GM18519 (cell line): ENCODE results near the gene RPE65.
"Not testable (repeated sequence)": the region's sequence is repeated elsewhere in the genome, so short reads cannot be mapped to it uniquely, and the experiment has no call there.

Source experiments
- ATAC-seq: cut with Tn5 transposase; IDR thresholded peaks from one replicate; pipeline ENCODE4 v1.9.1; 2021; ENCODE audit warnings: mild to moderate bottlenecking, moderate library complexity; ENCODE audit not compliant: unreplicated experiment, low FRiP score

Gene RPE65

DNA sequence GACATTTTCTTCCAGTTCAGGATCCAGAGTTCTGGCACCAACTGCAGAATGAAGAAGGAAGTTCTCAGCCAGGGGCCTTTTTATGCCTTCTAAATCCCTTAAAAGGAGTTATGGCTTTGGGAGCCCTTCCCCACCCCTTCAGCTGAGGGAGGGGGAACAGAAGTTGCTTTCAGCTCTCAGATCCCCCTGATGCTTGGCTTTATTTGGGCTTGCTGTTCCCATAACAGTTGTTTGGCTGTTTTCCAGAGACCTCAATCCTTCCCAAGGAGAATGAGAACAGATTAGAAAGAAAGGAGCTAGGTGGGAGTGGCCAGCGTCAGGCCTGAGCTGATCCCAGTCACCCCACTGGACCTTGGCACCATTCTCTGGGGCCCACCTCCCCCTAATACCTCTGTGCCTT, at the start of gene RPE65:
Gene RPE65, minus strand, starts transcription at position 54 of the 400 bp plus-strand sequence. Its CDS starts 49 bp downstream, at position 5.
- ATAC-seq: no peak

DNA sequence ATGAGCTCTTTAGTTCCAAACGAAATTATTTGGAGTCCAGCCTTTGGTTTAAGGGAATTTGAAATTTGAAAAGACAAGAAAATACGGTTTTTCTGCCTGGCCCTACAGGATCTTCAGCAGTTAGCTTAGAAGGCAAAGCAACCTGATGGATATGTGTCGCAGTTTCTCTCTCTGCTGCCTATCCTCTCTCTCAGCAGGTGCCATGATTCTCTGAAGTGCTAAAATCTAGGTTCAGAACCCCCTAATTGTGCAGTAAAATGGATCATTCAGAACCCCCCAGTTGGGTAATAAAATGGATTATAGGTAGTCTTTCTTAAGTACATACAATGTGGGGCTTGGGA, 47.6 kb upstream of the RPE65 start:
- peak; percentile 7 for ATAC-seq

DNA sequence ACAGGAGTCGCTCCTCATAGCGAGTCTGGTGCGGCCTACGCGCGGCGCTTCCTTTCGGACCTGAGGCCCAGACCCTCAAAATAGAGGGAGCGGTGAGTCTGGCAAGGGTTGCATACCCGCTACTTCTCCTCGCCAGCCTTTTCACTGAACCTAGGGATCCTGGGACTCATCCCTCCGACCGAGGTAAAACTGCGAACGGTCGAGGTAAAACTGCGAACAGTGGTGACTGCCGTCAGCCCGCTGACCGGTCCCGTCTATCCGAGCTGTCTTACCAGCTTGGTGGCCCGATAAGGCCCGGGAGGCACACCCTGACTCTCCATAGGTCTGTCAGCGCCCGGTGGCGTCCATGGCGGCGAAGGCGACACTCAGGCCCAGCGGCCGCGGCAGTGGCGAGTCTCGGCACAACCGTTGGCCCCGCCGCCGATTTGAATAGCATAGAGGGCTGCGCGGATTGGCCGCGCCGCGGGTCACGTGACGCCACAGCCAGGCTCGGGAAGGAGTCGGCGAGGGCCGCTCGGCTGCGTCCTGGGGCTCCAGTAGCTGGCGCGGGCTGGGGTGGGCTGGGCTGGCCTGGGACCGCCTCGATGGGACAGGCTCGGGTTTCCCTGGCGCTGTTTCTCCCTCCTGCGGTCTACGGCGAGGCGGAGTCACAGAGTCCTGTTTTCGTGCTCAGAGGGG, 47.1 kb upstream of the RPE65 start, which contains the start of gene DEPDC1:
Gene DEPDC1, minus strand, starts transcription at position 403 of the 678 bp plus-strand sequence. Its CDS starts 83 bp downstream, at position 320.
- ATAC-seq: peak; percentile 94

DNA sequence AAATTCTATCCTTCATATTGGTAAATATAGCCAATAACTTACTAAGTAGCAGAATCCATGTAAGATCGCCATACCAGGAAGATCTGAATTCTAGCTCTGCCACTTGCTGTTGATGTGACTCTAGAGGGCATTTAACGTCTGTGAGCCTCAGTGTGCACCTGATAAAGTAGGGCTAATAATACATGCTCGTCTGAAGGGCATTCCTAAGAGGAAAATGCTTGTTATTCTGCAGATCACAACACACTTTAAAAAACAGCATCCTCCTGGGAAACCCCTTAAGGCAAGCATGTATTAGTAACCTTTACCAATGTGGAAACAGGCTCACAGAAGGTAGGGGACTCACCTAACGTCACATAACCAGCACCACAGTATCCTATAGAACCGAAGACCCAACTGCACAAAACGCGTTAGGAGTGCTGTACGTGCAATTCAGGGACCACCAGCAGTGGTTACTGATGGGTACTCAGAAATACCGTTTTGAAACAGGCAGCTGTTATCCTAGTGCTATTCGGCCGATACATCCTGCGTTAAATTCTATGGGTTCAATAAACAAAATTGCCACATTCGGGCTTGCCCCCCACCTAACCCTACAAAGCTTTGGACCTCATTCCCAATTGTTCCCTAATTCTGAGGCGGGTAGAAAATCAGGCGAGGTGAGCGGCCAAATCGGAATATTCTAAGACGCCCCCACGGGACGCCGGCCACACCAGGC, 46.4 kb upstream of the RPE65 start:
- peak; percentile 23 for ATAC-seq

DNA sequence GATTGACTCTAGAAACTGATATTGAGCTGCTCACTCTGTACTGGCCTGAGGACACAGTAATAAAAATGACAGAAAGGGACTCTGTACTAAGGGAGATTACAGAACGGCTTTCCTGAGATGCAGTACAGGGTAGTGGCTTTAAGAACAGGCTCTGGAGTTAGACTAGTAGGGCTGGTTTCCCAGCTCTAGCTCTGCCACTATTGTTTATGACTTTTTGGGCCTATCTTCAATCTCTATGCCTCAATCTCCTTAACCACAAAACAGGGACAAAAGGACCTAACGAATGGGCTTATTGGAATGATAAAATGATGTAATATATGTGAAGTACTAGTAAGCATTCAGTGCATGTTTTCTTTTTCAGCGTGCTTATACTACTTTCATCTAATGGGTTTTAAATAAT, 45.8 kb upstream of the RPE65 start:
- ATAC-seq: no peak

DNA sequence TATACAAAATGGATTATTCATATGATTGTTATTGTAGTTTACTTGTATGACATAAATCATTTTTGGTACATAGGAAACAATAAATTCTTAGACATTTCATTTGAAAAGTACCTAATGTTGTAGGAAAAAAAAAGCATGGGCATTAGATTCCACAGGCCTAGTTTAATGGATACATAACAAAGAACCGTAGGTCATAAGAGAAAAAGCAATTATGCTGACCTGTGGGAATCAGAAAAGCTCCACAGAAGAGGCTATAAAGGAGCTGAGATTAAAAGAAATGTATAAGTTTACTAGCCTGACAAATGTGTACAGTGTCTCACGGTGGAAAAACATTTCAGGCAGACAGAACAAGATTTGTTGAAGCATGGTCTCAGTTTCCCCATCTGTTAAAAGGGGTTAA, 43.4 kb upstream of the RPE65 start:
- no peak for ATAC-seq

DNA sequence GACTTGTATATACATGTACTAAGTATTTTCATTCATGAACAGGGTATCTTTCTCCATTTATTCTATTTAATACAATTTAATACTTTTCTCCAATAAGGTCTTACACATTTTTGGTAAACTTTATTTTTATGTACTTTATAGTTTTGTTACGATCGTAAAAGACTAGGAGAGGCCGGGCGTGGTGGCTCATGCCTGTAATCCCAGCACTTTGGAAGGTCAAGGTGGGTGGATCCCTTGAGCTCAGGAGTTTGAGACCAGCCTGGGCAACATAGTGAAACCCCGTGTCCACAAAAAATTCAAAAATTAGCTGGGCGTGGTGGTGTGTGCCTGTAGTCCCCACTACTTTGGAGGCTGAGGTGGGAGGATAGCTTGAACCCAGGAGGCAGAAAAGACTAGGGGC, 42.5 kb upstream of the RPE65 start:
- ATAC-seq: not testable (repeated sequence)

DNA sequence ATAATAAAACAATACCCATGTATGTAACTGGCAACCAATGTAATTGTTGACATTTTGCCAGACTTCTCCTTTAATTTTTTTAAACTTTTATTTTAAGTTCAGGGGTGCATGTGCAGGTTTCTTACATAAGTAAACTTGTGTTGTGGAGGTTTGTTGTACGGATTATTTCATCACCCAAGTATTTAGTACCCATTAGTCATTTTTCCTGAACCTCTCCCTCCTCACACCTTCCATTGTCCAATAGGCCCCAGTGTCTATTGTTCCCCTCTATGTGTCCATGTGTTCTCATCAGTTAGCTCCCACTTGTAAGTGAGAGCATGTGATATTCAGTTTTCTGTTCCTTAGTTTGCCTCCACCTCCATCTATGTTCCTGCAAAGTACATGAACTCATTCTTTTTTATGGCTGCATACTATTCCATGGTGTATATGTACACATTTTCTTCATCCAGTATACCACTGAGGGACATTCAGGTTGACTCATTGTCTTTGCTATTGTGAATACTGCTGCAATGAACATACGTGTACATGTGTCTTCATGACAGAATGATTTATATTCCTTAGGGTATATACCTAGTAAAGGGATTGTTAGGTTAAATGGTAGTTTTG, 40.4 kb upstream of the RPE65 start:
- no peak for ATAC-seq

DNA sequence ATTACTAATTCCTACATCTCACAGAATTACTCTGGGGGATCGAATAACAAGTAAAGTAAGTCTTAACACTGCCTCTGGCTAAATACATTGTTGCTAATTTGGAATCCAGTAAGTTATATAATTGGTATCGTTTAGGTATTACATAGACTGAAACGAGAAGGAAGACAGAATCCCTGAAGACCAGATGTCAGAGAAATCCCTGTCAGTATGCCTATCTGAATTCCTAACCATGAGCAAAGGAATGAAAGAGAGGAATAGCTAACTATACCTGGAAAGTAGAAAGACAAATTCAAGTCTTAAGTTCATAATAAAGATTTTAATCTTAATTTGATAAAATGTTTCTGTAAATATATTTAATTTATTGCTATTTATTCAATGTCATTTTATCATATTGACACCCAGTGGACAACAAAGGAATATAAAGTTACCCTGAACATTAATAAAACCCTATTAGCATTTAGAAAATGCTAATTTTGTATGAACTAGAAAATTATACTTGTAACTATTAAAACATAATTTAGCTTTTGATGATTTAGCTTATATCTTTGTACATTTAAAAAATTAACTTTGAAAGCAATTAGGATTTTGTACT, 35.8 kb upstream of the RPE65 start:
- no peak for ATAC-seq

DNA sequence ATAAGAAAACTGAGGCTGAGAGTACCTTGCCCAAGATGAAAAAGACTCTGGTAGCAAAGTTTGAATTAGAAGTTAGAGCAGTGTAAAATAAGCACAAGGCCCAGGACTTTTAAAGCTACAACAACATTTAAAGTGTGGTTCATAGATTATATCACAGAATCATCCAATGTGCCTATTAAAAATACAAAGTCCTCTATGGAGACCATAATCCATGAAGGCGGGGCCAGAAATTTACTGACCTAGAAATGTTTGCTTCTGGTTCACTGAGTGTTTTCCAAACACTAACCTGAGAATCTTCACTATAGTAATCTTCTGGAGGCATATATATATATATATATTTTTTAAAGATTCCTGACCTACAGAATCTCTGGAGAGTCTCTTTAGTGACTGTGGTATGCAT, 34.9 kb upstream of the RPE65 start:
- ATAC-seq: no peak

DNA sequence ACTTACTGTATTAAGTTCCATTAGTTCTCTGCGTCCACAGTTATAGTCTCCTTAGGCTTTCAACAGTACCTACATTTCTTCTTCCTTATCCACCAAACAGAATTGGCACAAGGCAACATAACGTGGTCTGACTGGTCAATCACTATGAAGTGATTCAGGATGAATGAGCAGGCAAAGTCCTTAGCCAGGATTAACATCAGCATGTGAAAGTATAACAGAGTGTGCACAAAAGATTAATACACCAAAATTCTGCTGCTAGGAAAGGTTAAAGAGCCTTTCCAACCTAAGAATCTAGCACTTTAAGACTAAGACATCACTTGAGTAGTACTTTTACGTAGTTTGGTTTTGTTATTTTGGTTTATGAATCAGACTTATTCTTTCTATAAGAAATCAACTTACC, 31.3 kb upstream of the RPE65 start:
- ATAC-seq: no peak

DNA sequence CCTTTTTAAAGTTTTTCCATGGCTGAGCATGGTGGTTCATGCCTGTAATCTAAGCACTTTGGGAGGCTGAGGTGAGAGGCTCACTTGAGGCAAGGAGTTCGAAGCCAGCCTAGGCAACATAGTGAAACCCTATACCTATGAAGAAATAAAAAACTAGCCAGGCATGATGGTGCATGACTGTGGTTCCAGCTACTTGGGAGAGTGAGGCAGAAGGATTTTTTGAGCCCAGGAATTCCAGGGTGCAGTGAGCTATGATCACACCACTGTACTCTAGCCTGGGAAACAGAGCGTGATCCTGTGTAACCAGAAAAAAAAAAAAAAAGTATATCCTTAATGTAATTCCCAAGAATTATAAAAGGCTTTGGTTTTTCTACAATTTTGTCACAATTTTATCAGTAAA, 29.7 kb upstream of the RPE65 start:
- ATAC-seq: no peak

DNA sequence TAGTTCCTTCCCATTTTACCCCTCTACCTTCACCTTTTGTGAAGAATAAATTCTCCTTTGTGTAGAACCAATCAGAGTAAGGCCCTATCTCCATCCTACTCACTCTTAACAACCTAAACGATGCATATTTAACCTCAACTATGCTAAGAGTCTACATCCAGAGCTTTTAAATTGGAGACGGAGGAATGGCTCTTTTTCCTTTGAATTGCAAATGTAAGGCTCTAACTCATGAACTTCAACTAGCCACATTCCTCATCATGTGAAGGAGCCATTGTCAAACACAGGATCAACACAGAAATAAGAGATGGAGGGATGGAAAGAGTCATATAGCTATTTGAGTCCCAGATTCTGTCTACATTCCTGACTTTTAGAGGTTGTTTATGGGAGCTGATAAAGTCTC, 28.9 kb upstream of the RPE65 start:
- no peak for ATAC-seq

DNA sequence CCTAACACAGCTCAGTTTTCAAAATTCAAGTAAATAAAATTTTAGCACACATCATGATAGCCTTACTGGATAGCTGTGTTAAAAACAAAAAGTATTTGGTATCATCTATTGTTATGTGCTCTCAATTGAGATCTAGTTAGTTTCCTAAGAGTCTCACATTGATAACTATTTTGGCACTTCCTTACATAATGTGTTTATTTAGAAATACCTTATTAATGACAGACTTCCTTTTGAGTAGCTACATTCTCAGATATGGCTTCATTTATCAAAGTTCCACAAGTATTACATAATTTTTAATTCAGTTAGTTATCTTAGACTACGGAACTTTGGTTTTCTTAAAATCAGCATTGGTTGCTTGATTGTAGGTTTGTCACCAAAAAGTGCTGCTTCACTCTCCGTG, 26.9 kb upstream of the RPE65 start:
- ATAC-seq: not testable (repeated sequence)

DNA sequence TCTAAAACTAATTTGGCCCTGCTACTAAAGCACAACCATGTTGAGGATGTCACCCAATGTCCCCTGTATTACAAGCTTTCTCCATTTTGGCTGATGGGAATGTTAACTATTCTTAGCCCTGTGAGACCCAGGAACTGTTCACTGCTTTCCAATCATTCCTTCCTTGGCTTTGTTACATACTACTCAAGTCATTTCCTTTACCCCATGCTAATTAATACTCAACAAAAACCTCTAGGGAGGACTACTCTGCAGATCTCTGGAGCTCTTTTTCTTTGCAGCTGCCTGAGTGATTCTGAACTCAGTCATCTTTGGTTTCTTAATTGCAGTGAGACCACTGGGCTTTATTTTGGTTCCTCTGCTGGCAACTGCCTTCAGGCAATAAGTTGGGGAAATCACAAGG, 23.3 kb upstream of the RPE65 start:
- ATAC-seq: no peak

DNA sequence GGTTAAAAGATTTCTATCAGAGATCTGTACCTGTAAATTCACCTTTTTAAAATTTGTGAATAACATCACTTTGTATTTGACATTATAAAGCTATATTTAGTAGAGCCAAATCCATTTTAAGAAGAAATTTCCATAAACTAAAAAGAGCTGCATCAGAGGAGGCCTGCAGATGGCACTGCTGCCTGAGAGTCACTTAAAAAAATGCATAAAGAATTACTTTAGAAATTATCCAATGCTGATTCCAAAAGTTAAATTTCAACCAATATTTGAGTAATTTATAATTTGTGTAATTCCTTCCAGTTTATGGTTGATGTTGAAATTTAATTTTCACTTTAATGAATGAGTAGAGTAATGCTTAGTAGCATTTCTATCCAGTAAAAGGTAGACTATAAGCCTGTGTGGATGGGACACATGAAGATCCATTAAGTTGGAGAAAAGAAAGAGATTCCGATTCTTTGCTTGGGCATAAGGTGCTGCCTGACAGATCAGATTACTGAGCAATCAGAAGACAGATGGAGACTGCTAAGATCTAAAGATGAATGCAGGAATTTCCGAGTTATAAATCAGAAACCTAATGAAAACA, 20.7 kb upstream of the RPE65 start:
- ATAC-seq: no peak

DNA sequence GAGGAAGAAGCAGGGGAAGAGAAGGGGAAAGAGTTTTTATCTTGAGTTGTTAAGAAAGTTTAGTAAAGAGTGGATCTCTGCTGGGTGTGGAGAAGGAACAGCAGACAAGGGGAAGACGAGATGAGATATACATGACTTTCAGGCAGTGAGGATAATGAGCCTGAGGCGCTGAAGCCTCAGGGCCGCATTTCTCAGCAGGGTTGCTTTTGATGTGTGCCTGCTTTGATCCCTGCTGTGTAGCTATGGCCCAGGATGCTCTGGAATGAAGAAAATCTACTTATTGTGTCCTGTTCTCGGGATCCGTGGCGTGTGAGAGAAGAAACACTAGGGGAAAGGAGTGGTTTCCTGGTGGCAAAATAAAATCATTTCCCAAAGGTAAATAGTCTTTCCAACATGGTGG, 15.1 kb upstream of the RPE65 start:
- ATAC-seq: no peak

DNA sequence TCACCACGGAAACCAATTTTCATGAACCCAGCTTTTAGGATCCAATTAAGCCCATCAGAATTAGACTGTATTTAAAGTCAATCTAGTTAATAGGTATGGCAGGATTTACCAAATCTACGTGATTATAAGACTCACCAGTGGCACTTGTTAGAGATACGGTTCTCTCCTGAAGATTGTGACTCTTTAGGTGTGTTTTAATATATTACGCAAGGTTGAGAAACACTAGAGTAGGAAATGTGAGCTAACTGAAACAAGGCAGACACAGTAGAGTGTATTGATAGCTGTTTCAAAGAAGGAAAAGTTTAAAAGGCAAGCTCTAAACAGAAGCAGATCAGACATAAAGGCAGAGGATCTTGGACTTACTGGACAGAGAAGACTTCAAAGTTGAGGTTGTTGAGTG, 11.2 kb upstream of the RPE65 start:
- no peak for ATAC-seq

DNA sequence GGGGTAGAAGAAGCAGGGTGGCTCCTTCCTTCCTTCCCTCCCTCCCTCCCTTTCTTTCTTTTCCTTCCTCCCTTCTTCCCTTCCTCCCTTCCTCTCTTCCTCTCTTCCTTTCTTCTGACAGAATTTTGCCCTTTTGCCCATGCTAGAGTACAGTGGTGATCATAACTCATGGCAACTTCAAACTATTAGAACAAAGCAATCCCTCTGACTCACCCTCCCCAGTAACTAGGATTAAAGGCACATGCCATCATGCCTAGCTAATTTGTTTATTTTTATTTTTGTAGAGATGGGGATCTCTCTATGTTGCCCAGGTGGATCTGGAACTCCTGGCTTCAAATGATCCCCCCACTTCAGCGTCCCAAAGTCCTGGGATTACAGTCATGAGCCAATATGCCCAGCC, 10.0 kb upstream of the RPE65 start:
- ATAC-seq: no peak

DNA sequence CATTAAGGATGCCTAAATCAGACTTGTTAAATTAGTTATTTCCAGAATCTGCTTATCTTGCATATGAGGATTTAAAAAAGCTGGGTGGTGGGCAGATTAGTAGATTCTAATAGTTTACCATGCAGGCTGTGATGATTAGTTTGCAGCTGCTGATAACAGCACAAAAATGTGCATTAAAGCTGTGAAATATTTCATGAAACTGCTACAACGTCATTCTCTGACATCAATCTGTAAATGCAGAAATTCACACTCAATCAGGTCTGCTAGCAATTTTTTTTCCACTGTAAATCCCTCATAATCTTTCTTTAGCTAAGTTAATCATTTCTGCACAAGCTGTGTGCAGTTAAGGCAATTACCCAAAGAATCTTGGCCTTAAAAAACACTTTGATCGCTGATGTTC, 9.3 kb upstream of the RPE65 start:
- no peak for ATAC-seq

DNA sequence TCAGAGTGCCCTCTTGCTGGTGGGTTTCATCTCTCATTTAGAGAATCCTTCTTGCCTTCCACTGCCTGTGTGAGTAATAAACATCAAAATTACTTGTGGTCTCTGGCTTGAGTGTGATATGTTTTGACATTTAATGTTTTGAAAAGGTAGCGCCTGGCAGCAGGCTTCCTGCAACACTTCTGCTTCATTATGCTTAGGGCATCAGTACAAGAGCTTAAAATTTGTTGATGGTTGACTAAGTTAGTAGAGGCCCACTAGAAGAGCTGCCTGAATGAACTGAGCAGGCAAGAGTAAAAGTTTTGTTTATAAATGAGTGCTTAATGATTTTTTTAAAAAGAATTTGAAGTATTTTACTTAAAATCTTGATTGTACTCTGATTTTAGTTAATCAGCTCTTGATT, 6.4 kb upstream of the RPE65 start:
- ATAC-seq: no peak
